ENCODE data around the gene TC2N.
"Not testable (repeated sequence)": the region's sequence is repeated elsewhere in the genome, so short reads cannot be mapped to it uniquely, and the experiment has no call there.

Gene TC2N

GRCh38 chr14:91751719-91752118 lies 115.6 kb downstream of the TC2N start:
- no peak for DNase-seq

- DNase-seq, result no peak
Observed at GRCh38 chr14:91750634-91751198, 116.6 kb downstream of the TC2N start.

- no peak for DNase-seq
Observed at GRCh38 chr14:91749868-91750267, 117.5 kb downstream of the TC2N start.

GRCh38 chr14:91748049-91748448 lies 119.3 kb downstream of the TC2N start:
- DNase-seq, result no peak

GRCh38 chr14:91745344-91745743 lies 122.0 kb downstream of the TC2N start:
- no peak for DNase-seq

GRCh38 chr14:91744068-91744480 lies 123.3 kb downstream of the TC2N start:
- DNase-seq, result no peak

GRCh38 chr14:91743305-91743653 lies 124.1 kb downstream of the TC2N start:
- DNase-seq, result no peak

- no peak for DNase-seq
Observed at GRCh38 chr14:91742621-91743304, 124.6 kb downstream of the TC2N start.

- DNase-seq, result not testable (repeated sequence)
Observed at GRCh38 chr14:91739867-91740266, 127.5 kb downstream of the TC2N start.

GRCh38 chr14:91737619-91738018 lies 129.7 kb downstream of the TC2N start:
- DNase-seq, result no peak

GRCh38 chr14:91732859-91733477 lies 134.4 kb downstream of the TC2N start:
- no peak for DNase-seq

- DNase-seq, result no peak
Observed at GRCh38 chr14:91732439-91732838, 134.9 kb downstream of the TC2N start.

- DNase-seq, result no peak
Observed at GRCh38 chr14:91731986-91732385, 135.3 kb downstream of the TC2N start, which contains the start of gene CATSPERB. CATSPERB (minus strand) TSS chr14:91732086; CDS start chr14:91729479, 2,607 bp downstream.

GRCh38 chr14:91731018-91731417 lies 136.3 kb downstream of the TC2N start:
- no peak for DNase-seq

GRCh38 chr14:91729756-91730155 lies 137.6 kb downstream of the TC2N start:
- no peak for DNase-seq
